ENCODE results near the gene MRPL50.
"Not testable (repeated sequence)": the region's sequence is repeated elsewhere in the genome, so short reads cannot be mapped to it uniquely, and the experiment has no call there.

MRPL50 gene

DNA sequence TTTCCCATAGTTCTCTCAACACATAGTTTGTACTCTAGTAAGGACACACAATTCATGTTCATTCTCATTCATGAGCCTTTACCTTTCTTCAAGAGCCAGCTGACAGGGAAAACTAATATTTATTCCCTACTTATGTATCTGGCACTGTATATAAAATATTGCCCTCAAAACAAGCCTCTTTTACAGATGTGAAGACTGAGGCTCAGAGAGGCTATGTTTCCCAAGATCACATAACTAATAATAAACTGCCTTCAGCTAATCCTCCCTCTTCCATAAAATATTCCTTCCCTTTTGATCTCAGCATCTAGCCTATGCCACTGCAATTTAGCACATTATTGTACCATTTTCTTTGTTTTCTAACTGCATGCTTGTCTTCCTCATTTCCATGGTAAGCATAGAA, 19.0 kb upstream of the MRPL50 start:
- DNase-seq = no peak

DNA sequence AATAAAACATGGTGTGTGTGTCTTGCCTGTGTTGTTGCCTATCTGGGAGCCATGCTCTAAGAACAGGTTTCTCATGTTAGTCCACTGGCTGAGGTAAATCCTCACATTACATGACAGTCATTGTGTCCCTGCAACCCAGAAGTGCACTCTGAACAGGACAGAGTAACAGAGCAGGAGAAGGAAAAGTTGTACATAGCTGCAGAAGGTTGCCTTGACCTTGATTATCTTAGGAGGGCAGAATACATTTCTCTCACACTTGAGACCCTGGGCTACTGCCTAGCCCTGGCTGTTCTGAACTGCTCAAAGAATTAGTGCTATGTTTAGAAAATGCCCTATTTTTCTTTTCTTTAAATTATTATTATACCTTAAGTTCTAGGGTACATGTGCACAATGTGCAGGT, 17.2 kb upstream of the MRPL50 start:
- no peak for DNase-seq

DNA sequence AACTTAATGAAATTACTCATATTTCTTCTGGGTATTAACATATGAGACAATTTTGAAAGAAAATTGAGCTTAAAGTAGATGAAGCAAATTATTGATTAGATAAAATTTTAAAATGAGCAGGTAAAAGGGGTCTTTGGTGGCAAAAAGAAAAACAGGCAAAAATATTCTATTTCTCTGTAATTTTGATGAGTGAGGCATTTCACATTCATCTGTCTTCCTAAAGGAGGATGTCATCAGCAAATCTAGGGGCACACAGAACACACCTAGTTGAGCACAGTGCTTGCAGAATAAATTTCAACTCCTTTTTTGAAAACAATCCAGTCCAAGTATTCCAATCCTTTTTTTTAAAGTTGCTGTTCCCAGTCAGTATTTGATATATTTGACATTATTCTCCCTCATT, 16.4 kb upstream of the MRPL50 start:
- no peak for DNase-seq

DNA sequence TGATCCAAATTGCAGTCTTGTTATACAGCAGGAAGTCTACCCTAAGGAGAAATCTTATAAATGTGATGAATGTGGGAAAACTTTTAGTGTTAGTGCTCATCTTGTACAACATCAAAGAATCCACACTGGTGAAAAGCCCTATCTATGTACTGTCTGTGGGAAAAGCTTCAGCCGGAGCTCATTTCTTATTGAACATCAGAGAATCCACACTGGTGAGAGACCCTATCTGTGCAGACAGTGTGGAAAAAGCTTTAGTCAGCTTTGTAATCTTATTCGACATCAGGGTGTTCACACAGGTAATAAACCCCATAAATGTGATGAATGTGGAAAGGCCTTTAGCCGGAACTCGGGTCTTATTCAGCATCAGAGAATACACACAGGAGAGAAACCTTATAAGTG, 10.7 kb upstream of the MRPL50 start:
- no peak for DNase-seq

DNA sequence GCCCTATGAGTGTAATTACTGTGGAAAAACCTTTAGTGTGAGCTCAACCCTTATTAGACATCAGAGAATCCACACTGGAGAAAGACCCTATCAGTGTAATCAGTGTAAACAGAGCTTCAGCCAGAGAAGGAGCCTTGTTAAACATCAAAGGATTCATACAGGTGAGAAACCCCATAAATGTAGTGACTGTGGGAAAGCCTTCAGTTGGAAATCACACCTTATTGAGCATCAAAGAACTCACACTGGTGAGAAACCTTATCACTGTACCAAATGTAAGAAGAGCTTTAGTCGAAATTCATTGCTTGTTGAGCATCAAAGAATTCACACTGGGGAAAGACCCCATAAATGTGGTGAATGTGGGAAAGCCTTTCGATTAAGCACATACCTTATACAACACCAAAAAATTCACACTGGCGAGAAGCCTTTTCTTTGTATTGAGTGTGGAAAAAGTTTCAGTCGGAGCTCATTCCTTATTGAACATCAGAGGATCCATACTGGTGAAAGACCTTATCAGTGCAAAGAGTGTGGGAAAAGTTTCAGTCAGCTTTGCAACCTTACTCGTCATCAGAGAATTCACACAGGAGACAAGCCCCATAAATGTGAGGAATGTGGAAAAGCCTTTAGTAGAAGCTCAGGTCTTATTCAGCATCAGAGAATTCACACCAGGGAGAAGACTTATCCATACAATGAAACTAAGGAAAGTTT, 10.1 kb upstream of the MRPL50 start:
- DNase-seq = no peak

DNA sequence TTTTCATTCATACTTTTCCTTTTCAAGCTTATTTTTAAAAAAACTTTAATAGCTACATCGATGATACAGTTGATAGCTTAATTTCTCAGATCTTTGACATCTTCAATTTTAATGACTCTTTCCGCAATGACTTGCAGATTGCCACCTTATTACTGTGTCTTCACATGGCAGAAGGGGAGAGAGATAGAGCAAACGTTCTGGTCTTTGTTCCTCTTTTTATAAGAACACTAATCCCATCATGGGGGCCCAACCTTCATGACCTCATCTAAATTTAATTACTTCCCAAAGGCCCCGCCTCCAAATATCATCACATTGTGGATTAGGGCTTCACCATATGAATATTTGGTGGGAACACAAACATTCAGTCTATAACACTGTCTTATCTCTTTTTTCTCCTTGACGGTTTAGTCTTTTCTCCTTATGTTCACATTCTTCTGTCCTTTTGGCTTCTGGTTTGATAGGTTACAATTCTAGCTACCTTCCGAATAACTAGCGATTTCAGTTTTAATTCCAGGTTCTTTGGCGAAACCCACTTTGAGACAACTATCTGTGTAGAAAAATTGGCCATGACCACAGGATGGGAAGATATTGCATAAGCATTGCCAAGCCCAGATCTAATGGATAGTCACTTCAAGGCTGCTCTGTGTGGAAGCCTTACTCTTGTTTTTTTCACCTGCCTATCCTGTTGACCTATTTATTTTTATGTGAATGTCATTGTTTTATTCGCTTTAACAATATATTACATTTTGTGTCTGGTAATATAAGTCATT, 5.3 kb upstream of the MRPL50 start:
- DNase-seq = no peak

DNA sequence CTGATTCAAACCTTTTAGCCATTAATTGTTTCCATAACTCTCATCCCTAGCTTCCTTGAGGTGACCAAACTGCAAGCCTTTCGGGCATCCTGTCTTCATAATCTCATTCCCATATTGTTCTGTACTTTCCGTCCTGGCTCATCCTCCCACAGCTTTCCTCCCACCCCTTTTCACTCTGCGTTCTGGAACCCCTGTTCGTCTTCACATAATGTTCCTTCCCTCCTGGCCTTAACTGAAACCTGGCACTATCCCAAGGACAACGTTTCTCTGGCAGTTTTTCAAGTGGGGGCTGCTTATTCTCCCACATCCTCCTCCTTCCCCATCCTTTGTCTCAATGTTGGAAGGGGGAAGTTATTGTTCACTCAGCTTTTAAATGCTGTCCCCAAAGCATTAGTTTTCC, 1.7 kb upstream of the MRPL50 start:
- no peak for DNase-seq

DNA sequence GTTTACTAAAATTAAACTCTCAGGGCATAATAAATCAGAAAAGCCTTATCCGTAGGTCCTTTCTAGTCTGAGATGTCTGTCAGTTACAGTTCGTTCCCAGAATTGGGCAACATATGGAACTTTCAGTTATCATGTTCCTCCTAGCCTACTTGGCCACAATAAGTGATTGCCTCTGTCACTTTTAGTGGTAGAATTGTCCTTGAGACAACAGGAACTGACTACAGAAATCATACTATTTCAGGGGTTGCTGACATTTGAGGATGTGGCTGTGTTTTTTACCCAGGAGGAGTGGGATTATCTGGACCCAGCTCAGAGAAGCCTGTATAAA, 1.2 kb upstream of the MRPL50 start:
- DNase-seq = no peak

DNA sequence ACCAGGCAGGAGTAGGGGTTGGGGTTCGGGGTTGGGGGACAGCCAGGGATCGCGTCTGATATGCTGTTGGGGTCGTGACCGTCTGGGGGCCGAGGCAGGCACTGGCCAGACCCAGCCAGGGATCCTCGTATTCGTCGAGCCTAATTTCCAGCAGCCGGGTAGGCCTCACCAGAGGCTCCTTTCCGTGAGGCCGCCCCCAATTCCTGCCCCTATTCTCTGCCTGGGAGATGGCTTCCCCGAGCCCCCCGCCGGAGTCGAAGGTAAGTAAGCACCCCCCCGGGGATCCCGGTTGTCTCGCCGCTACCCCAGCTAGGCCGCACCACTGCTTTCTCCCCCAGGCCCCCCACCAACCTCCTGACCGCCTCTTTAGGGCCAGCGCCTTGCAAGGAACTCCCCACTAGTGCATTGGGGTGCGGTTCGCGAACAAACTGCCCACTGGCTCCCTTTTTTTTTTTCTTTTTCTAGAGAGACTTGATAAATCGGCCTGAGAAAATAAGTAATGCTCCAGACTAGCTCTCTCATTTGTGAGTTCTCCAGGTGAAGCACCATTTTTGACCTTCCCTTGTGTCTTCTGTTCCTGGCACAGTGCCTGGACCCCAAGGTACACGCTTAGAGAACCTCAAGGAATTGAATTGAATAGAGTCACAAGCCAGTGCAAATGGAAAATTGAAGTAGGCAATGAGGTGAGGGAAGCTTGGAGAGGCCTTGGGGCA, 668 bp upstream of the MRPL50 start:
- no peak for DNase-seq

DNA sequence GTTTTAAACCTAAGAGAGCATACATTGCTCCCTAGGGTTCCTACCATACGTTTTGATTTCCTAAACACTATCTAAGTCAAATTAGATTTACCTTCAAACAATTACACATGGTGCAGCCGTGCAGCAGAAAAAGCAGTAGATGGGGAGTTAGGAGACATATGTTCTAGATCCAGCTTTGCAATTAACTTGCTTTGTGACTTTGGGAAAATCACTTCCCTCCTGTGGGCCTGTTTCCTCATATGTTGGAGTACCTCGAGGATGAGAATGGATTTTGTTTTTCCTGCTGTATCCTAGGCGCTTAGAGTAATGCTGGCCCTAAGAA, 711 bp downstream of the MRPL50 start:
- DNase-seq = no peak

DNA sequence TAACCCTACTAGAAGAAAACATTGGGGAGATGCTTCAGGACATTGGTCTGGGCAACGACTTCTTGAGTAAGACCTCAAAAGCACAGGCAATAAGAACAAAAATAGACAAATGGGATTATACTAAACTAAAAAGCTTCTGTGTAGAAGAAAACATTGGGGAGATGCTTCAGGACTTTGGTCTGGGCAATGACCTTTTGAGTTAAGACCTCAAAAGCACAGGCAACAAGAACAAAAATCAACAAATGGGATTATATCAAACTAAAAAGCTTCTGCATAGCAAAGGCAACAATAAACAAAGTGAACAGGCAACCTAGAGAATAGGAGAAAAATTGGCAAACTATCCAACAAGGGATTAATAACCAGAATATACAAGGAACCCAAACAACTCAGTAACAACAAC, 3.7 kb downstream of the MRPL50 start:
- no peak for DNase-seq

DNA sequence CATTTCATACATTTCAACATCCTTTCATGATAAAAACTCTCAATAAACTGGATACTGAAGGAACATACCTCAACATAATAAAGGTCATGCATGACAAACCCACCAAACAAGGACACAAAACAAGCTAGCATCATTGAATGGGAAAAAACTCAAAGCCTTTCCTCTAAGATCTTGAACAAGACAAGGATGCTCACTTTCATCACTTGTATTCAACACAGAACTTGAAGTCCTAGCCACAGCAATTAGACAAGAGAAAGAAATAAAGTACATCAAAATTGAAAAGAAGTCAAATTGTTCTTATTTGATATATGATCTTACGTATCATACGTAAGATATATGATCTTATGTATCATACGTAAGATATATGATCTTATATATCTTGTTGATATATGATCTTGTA, 5.3 kb downstream of the MRPL50 start:
- no peak for DNase-seq

DNA sequence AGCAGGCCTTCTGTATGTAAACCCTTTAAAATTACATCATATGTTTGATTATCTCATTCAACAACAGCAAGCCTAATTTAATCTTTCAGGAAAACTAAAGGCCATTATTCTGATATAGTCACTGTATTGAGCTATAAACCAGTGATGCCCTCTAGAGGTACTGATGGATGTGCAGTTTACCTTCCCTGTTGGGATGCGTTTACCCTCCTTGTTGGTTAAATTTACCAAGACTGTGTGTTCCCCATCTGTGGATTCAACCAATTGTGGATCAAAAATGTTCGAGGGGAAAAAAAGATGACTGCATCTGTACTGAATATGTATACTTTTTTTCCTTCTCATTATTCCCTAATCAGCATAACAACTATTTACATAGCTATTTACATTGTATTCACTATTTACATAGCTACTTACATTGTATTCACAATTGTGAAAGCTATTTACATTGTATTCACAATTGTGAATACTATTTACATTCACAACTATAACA, 9.9 kb downstream of the MRPL50 start:
- DNase-seq = no peak

DNA sequence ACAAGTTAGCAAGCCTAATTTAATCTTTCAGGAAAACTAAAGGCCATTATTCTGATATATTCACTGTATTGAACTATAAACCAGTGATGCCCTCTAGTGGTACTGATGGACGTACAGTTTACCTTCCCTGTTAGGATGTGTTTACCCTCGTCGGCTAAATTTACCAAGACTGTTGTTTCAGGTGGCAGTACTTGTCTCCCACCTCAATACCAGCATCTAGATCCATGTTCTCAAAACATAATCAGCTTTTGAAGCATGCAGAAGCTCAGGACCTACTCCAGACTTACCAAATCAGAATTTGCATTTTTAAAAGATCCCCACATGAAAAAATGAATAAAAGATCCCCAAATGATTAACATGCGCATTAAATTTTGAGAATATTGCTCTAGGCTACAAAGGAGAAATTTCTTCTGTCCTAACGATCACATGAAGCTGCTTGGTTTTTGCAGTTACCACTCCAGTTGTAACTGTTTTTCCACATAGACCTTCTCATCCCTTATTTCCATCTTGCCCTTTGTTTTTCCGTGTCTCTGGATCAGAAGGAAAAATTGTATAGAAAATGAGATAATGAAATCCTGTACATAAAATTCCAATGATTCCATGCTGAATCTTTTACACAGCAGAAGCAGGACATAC, 10.4 kb downstream of the MRPL50 start:
- no peak for DNase-seq

DNA sequence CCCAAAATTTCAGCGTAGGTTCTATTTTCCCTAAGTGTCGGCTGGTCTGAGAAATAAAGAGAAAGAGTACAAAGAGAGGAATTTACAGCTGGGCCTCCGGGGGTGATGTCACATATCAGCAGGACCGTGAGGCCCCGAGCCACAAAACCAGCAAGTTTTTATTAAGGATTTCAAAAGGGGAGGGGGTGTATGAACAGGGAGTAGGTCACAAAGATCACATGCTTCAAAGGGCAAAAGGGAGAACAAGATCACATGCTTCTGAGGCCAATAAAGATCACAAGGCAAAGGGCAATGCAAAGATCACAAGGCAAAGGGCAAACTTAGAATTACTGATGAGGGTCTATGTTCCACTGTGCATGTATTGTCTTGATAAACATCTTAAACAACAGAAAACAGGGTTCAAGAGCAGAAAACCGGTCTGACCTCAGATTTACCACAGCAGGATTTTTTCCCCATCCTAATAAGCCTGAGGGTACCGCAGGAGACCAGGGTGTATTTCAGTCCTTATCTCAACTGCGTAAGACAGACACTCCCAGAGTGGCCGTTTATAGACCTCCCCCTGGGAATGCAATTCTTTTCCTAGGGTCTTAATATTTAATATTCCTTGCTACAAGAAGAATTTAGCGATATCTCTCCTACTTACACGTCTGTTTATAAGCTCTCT, 13.4 kb downstream of the MRPL50 start, which contains the start of gene BAAT:
Gene BAAT, minus strand, starts transcription at position 134 of the 664 bp plus-strand sequence. CDS start 13,602 bp downstream, outside the sequence.
- DNase-seq = not testable (repeated sequence)

DNA sequence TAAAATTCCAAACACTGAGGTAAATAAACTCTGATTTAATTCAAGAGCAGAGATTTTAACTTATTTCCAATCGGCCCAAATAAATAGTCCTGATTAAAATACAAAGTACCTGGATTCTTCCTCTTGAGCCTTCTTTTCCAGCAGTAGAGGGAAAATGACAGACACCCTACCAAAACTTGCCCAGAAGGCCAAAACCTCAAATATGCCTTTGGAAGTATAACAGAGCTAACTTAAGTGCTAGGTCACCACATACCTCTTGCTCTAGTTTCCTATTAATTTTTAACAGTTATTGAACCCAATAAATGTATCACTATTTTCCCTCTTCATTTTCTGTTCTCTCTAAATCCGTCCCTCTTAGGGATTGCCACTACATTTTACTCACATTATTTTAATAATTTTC, 15.1 kb downstream of the MRPL50 start:
- no peak for DNase-seq

DNA sequence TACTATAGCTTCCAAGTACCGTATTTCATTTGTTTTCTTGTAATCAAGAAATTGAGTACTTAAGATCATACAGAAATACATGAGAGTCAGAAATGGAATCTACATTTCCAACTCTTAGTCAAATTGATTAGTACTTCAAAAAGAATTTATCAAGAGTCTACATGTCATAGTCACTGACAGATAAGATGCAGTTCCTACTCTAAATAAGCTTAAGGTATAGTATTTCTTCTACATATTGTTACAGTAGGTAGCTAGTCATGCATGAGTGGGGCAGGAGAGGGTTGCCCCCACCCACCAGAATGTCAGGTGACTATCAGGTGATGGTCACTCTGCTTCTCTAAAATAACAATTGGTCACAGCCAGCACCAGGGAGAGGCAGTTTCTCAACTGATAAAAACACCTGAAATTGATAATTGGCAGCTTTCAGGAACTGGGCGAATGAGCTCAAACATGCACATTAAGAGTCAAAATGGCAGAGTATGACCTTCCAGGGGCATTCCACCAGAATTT, 16.5 kb downstream of the MRPL50 start:
- DNase-seq = no peak

DNA sequence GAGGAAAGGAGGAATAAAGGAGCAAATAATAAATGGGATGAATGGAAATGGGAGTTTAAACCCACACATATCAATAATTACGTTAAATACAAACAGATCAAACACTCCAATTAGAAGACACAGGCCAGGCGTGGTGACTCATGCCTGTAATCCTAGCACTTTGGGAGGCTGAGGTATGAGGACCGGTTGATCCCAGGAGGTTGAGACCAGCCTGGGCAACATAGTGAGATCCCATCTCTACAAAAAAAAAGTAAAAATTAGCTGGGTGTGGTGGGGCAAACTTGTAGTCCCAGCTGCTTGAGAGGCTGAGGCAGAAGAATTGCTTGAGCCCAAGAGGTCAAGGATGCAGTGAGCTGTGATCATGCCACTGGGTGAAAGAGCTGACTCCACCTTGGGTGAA, 17.3 kb downstream of the MRPL50 start:
- no peak for DNase-seq

DNA sequence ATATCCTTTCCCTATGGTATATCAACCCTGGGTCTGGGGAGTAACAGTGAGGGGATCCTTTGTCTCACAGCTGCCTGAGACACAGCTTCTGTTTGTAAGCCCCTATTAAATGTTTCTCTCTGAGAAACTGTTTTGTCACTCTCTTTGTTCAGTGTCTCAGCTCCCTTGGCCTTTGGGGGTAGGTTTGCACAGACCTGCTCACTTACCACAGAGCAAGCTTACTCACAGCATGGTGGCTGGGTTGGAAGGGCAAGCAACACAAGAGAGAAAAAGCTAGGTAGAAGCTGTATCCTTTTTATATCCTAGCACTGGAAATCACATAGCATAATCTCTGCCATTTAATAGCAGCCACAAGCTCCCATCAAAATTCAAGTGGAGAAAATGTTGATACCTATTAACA, 18.1 kb downstream of the MRPL50 start:
- no peak for DNase-seq

DNA sequence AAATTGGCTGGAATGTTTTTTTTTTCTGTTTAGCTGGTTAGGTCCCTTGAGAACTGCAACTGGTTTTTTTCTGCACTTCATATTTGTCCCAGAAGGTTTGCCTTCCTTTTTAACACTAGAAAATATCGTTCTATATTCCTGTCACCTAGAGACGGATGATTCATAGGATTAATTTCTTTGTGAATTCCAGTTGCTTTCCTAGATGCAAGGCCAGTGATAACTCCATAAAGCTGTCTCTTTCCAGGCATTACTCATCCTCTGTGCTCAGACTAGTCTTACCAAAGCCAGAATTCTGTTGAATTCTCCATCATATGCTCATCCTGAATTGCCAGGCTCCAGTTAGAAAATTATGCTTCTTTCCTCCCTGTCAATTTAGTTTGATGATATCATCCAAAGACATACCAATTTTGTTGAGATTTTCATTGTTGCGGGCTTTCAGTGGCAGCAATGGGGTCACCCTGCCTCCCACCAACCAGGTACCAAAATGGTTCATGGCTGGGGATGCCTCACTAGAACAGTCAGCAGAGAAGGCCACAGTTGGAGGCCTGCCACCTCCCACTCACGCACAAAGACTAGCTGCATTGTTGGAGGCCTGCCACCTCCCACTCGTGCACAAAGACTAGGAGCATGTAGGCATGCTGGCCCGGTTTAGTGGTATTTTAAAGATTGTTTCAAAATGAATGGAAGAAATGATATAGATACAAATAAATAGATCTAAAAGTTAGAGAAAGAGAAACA, 22.1 kb downstream of the MRPL50 start:
- DNase-seq = no peak

DNA sequence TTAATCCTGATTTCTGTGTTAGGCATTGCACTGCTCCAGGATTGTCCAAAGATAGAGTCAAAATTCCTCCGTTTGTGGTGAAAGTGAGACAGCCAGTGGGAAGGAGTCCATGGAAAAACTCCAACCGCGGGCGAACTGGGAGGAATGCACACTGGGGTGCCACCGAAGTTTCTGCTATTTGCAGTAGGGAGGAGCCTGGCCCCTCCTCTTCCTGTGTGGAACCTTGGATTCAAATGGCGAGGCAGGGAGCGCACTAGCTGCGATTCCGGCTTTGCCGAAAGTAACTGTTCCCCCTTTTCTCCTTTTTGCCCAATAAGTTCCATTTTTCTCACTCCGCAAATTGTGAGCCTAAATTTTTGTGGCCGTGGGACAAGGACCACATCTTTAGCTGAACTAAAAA, 22.9 kb downstream of the MRPL50 start:
- no peak for DNase-seq
